IMR-90 (cell line): ENCODE results near the gene ANKRD35. TPM values are rescaled to one million over a fixed set of nuclear protein-coding genes. Genes with fewer than 3 reads are reported as not detected.

Source experiments
- ATAC-seq: fragments of 200-7000 bp; cut with Tn5 transposase; 2 replicates; pipeline ENCODE4 v1.9.1; 2020; ENCODE audit warnings: low read depth, mild to moderate bottlenecking, moderate library complexity
- BruUV-seq: library from RNA; stranded (reverse); fragments of 400-500 nt; replicated peaks from 2 replicates; lab custom pipeline; 2021; lab: Mats Ljungman, UMichigan
- CTCF ChIA-PET: fragments of 300-600 bp; formaldehyde crosslinking; extraction: SDS; loops from one replicate; lab custom pipeline; 2021; ENCODE audit warnings: antibody characterized with exemption; lab: Yijun Ruan, JAX
- POLR2A ChIA-PET: fragments of 300-600 bp; sonication (Branson Sonifier 250); formaldehyde crosslinking; loops from one replicate; lab custom pipeline; 2022; ENCODE audit warnings: antibody characterized with exemption; ENCODE audit not compliant: unreplicated experiment; lab: Charles Lee
- DNase-seq: peaks from one replicate; pipeline ENCODE4 v3.0.0; 2013
- H2AFZ ChIP-seq: replicated peaks from 2 replicates; pipeline ENCODE3; 2013; ENCODE audit warnings: low read length, mild to moderate bottlenecking; ENCODE audit not compliant: poor library complexity
- H2AK5ac ChIP-seq: 2 replicates; pipeline ENCODE4 v1.6.1; 2013; ENCODE audit warnings: low read depth, low read length, inconsistent platforms
- H2AK9ac ChIP-seq: replicated peaks from 2 replicates; pipeline ENCODE3; 2013; ENCODE audit warnings: mild to moderate bottlenecking, low read depth, low read length, moderate library complexity; ENCODE audit not compliant: poor library complexity
- H2BK120ac ChIP-seq: 2 replicates; pipeline ENCODE4 v1.6.1; 2013; ENCODE audit warnings: low read depth, low read length, inconsistent platforms
- H2BK15ac ChIP-seq: 3 replicates; pipeline ENCODE4 v1.6.1; 2013; ENCODE audit warnings: low read depth, low read length, inconsistent platforms
- H2BK20ac ChIP-seq: 2 replicates; pipeline ENCODE4 v1.6.1; 2013; ENCODE audit warnings: low read depth, mild to moderate bottlenecking, inconsistent platforms, low read length, moderate library complexity
- H2BK5ac ChIP-seq: 2 replicates; pipeline ENCODE4 v1.6.1; 2013; ENCODE audit warnings: mild to moderate bottlenecking, low read depth, low read length, inconsistent platforms; ENCODE audit not compliant: poor library complexity, severe bottlenecking
- H3K14ac ChIP-seq: replicated peaks from 2 replicates; pipeline ENCODE4 v1.6.1; 2013; ENCODE audit warnings: low read depth, low read length, inconsistent platforms
- H3K18ac ChIP-seq: 2 replicates; pipeline ENCODE4 v1.6.1; 2013; ENCODE audit warnings: low read depth, low read length, control low read depth
- H3K23ac ChIP-seq: 2 replicates; pipeline ENCODE4 v1.6.1; 2013; ENCODE audit warnings: low read depth, low read length, inconsistent platforms
- H3K27ac ChIP-seq: 2 replicates; pipeline ENCODE4 v1.5.1; 2013; ENCODE audit warnings: mild to moderate bottlenecking, control low read depth, low read length; ENCODE audit not compliant: insufficient read depth
- H3K27me3 ChIP-seq: 2 replicates; pipeline ENCODE4 v1.6.1; 2013; ENCODE audit warnings: low read length; ENCODE audit not compliant: control insufficient read depth, insufficient read depth
- H3K36me3 ChIP-seq: 2 replicates; pipeline ENCODE4 v1.6.1; 2013; ENCODE audit warnings: low read length, mixed read lengths; ENCODE audit not compliant: control insufficient read depth, insufficient read depth
- H3K4ac ChIP-seq: 2 replicates; pipeline ENCODE4 v1.6.1; 2013; ENCODE audit warnings: low read depth, low read length, inconsistent platforms
- H3K4me1 ChIP-seq: 2 replicates; pipeline ENCODE4 v1.6.1; 2013; ENCODE audit warnings: low read length, mixed read lengths; ENCODE audit not compliant: control insufficient read depth, insufficient read depth
- H3K4me2 ChIP-seq: 2 replicates; pipeline ENCODE4 v1.6.1; 2013; ENCODE audit warnings: low read depth, mild to moderate bottlenecking, control low read depth, low read length, moderate library complexity
- H3K4me3 ChIP-seq: 2 replicates; pipeline ENCODE4 v1.5.1; 2013; ENCODE audit warnings: low read depth, mild to moderate bottlenecking, control low read depth, low read length, moderate library complexity; ENCODE audit not compliant: insufficient read depth
- H3K56ac ChIP-seq: 2 replicates; pipeline ENCODE4 v1.6.1; 2013; ENCODE audit warnings: low read length, inconsistent platforms; ENCODE audit not compliant: insufficient read depth; ENCODE audit errors: extremely low read depth
- H3K79me1 ChIP-seq, 2 experiments: 2 replicates each; pipeline ENCODE4 v1.6.1; 2013; ENCODE audit warnings: low read length in 2 of 2, inconsistent platforms in 1 of 2, low read depth in 1 of 2
- H3K9ac ChIP-seq: 2 replicates; pipeline ENCODE4 v1.6.1; 2013; ENCODE audit warnings: low read depth, low read length, control low read depth
- H3K9me1 ChIP-seq: 2 replicates; pipeline ENCODE4 v1.6.1; 2013; ENCODE audit warnings: low read length, inconsistent platforms; ENCODE audit not compliant: insufficient read depth
- H3K9me3 ChIP-seq: 2 replicates; pipeline ENCODE4 v1.6.1; 2013; ENCODE audit warnings: low read length; ENCODE audit not compliant: control insufficient read depth, insufficient read depth
- H4K20me1 ChIP-seq: 2 replicates; pipeline ENCODE4 v1.6.1; 2013; ENCODE audit warnings: low read length, inconsistent platforms; ENCODE audit not compliant: insufficient read depth
- H4K5ac ChIP-seq: 2 replicates; pipeline ENCODE4 v1.6.1; 2013; ENCODE audit warnings: mild to moderate bottlenecking, low read depth, low read length, control low read depth
- H4K8ac ChIP-seq, 2 experiments: 2 replicates each; pipeline ENCODE4 v1.6.1; 2013; ENCODE audit warnings: low read depth in 2 of 2, low read length in 2 of 2, control low read depth in 1 of 2, inconsistent platforms in 1 of 2
- H4K91ac ChIP-seq: 2 replicates; pipeline ENCODE4 v1.6.1; 2013; ENCODE audit warnings: low read depth, low read length, inconsistent platforms; ENCODE audit not compliant: insufficient read depth
- CHD1 ChIP-seq: IDR thresholded peaks from 2 replicates; pipeline ENCODE4 v1.6.1; 2012; ENCODE audit warnings: low read depth, low read length, improper control_type of control experiment
- MAFK ChIP-seq: IDR thresholded peaks from 2 replicates; pipeline ENCODE4 v1.6.1; 2012; ENCODE audit warnings: low read depth, low read length, improper control_type of control experiment
- POLR2A ChIP-seq: IDR thresholded peaks from 2 replicates; pipeline ENCODE4 v1.6.1; 2012; ENCODE audit warnings: mild to moderate bottlenecking, low read depth, low read length
- SMC3 ChIP-seq: fragments of 150-350 bp; IDR thresholded peaks from 2 replicates; pipeline ENCODE4 v1.6.1; 2016; ENCODE audit warnings: low read depth, mild to moderate bottlenecking, antibody characterized with exemption, low read length, moderate library complexity
- WGBS, 2 experiments: methylation state at CpG; one replicate each; pipeline versions ENCODE4 v1.1.5 to v1.1.7; 2013; ENCODE audit warnings: missing lambda C conversion rate in 2 of 2; ENCODE audit not compliant: insufficient read length in 1 of 2; ENCODE audit errors: extremely low coverage in 2 of 2; 5-methylcytosine and 5-hydroxymethylcytosine counted together
- dilution Hi-C: fragments of 300-500 bp; cut with HindIII; formaldehyde crosslinking; loops from one replicate; pipeline ENCODE4 v1.14.3; 2018; ENCODE audit warnings: low sequenced_read_pairs; ENCODE audit not compliant: unreplicated experiment
- in situ Hi-C: fragments of 300-500 bp; cut with MboI; formaldehyde crosslinking; loops from 3 replicates; pipeline ENCODE4 v1.14.3; 2019; ENCODE audit warnings: low sequenced_read_pairs, inconsistent platforms, mixed read lengths
- intact Hi-C: fragments of 100-400 bp; cut with micrococcal nuclease; formaldehyde crosslinking; loops from 2 replicates; pipeline ENCODE4 v1.10.0; 2022
- polyA plus RNA-seq, 3 experiments: library from polyadenylated mRNA; depleted of rRNA; stranded (reverse); fragments of >200 nt; gene quantifications; 2 replicates each; pipeline ENCODE4 v1.2.3, GENCODE V29; 2012; ENCODE audit warnings: low replicate concordance in 1 of 3
- total RNA-seq: library from RNA; depleted of rRNA; stranded (reverse); fragments of >200 nt; gene quantifications from 2 replicates; pipeline ENCODE4 v1.2.3, GENCODE V29; 2012

Gene ANKRD35
- total and polyA plus RNA-seq, 2 of the 4 experiments (the other 2 are of a cell fraction): 0.90 to 2.4 TPM

DNA sequence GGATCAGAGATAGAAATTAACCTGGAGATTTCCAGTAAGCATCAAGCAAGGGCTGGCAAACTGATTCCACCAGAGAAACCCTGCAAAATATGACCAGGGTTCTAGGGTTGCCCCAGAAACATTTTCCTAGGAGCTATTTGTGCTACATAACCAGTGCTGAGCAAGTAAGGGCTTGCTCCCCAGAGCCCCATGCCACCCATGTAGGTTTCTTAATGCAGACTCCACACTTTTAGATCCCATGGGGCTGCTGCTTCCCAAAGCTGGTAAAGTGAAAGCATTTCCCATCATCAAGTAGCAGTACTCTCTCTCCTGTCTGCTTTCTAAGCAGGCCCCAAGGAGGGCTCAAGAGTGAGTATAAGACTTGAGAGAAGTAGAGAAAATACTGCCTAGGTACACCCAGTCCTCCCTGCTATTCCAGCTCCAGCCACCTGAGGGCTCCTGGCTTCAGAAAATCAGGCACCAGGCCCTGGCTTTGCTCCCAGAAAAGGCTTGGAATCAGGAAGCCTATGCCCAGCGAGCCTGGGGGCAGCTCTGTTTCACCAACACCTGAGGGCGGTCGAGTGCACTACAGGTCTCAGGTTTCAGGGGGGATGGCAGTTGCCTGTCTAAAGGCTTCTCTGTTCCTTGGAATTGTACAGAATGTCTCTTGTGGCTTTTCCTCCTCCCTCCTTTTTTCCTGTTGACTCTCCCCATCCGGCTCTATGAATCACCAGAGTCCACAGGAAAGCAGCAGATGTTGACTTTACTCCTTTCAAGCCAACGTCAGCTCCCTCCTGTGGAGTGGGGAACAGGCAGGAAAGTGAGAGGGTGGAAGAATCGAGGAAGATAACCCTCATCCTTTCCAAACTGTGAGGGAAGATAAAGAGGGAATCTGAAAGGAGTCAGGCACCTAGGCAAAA is 6.2 kb upstream of the ANKRD35 start (continued):
- TF ChIP-seq MAFK (peak; percentile 6; the same call in 1 of the 2 replicates), POLR2A (peak; percentile 79; the same call in 1 of the 2 replicates), SMC3 (peak; percentile 95), CHD1 (peak; percentile 82; the same call in 1 of the 2 replicates)

DNA sequence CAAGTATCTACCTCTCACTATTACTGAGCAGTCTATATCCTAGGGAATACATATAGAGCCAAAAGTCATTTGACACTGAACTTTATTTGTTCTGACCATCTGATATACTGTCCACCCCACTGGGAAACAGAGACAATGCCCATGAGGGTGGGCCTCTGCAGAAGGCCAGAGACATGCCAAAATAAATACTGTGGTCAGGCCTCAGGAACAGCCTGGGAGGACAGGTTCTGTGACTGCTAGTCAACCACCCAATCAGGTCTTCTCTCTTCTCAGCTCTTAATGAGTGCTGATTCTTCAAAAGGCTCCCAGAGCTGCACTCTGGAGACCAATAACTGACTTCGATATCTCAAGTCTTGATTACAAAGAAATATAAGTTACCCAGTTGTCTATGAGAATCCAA is 5.5 kb upstream of the ANKRD35 start:
- in situ Hi-C loops: no loop called here
- H3K4me2 ChIP-seq: no peak overlapping the region
- peak overlapping the region; percentile 68; the same call in 1 of the 2 replicates for H3K23ac ChIP-seq
- BruUV-seq: no TSS peak
- H3K4me1 ChIP-seq: peaks cover 12% of the 10 kb centered on the region
- peak overlapping the region; percentile 81; the same call in 1 of the 2 replicates for H3K4ac ChIP-seq
- H3K56ac ChIP-seq: 0 out of 2 replicates have a peak overlapping the region, but pooled peaks have one; percentile 77
- TF ChIP-seq CHD1: no peak
- POLR2A ChIA-PET: no interaction called here
- H3K36me3 ChIP-seq: no peaks in the 10 kb centered on the region
- H3K27me3 ChIP-seq: no peaks in the 10 kb centered on the region
- peak overlapping the region; percentile 96 for H2BK120ac ChIP-seq
- H2BK15ac ChIP-seq: peak overlapping the region; percentile 81; the same call in 2 of the 3 replicates
- H3K18ac ChIP-seq: no peak overlapping the region
- intact Hi-C loops: loop anchor here (10.0 kb wide), 1 partner anchor 64 kb away; the partner anchor contains the start of gene LIX1L
- H4K20me1 ChIP-seq: no peaks in the 10 kb centered on the region
- no peaks in the 10 kb centered on the region for H3K9me3 ChIP-seq
- dilution Hi-C loops: no loop called here
- H4K5ac ChIP-seq: no peak overlapping the region
- H2AFZ ChIP-seq: peak overlapping the region; percentile 81
- peak overlapping the region; percentile 88 for H2BK5ac ChIP-seq
- H3K27ac ChIP-seq: peak overlapping the region; percentile 4; the same call in 1 of the 2 replicates
- H2AK5ac ChIP-seq: 0 out of 2 replicates have a peak overlapping the region, but pooled peaks have one; percentile 65
- peak overlapping the region; percentile 93 for H2BK20ac ChIP-seq
- CTCF ChIA-PET: interaction anchor here (0.6 to 2.5 kb wide), 24 partner anchors 8 to 145 kb away, joined by 3 to 24 read pairs (median 6); partner anchors contain the start of genes ANKRD34A, ITGA10, LIX1L and PEX11B
- H3K4me3 ChIP-seq: no peak overlapping the region
- ATAC-seq: no peak
- H4K8ac ChIP-seq: peak overlapping the region; percentile 50 to 96
- H2AK9ac ChIP-seq: peak overlapping the region; percentile 62
- peaks cover 15% of the 10 kb centered on the region for H3K9me1 ChIP-seq
- peaks cover 0 to 4% of the 10 kb centered on the region in 2 experiments; a peak in 1 of 4 replicates for H3K79me1 ChIP-seq
- no CpG with 5 or more reads among the region's 1 CpG for WGBS, 2 experiments
- peak overlapping the region; percentile 87 for H3K14ac ChIP-seq
- H4K91ac ChIP-seq: peak overlapping the region; percentile 43; the same call in 1 of the 2 replicates
- peak; percentile 17 for DNase-seq
- H3K9ac ChIP-seq: no peak overlapping the region
